Measurements from ENCODE around the gene VSTM2L. TPM values are rescaled to one million over a fixed set of nuclear protein-coding genes. Genes with fewer than 3 reads are reported as not detected.

The VSTM2L gene
- polyA plus RNA-seq, 2 of the 4 experiments (the other 2 are of a cell fraction), result 2.0 to 5.8 TPM

- no peak overlapping the region for H3K4me3 ChIP-seq
- peak overlapping the region; percentile 52 to 59; a peak in 4 of 6 replicates for H3K27ac ChIP-seq
- TF ChIP-seq GATA3 (IDR thresholded peaks at IDR 0.05; ENCODE audit: borderline replicate concordance) (no peak), ATOH8 (CRISPR knock-in tag; IDR thresholded peaks at IDR 0.05; ENCODE audit: low read depth) (no peak), HOXB13 (CRISPR knock-in tag; IDR thresholded peaks at IDR 0.05; ENCODE audit: low read depth) (no peak), RAD21 (conservative IDR thresholded peaks at IDR 0.05 in 1 of 2, IDR thresholded peaks at IDR 0.05 in 1 of 2) (no peak), JUNB (IDR thresholded peaks at IDR 0.05) (no peak), BCL3 (IDR thresholded peaks at IDR 0.05) (no peak), RFX5 (IDR thresholded peaks at IDR 0.05) (no peak), USF2 (IDR thresholded peaks at IDR 0.05) (no peak), ZFP36 (IDR thresholded peaks at IDR 0.05; ENCODE audit: borderline replicate concordance, partially characterized antibody) (no peak), POLR2A (IDR thresholded peaks at IDR 0.05; ENCODE audit: low read length) (no peak), TFCP2L1 (CRISPR knock-in tag; IDR thresholded peaks at IDR 0.05) (no peak)
- H3K9me3 ChIP-seq, result no peaks in the 10 kb centered on the region
- H3K4me2 ChIP-seq, result peak overlapping the region; percentile 29; the same call in 2 of the 3 replicates
- ATAC-seq, result no peak
- POLR2A ChIA-PET, result no interaction called here
- WGBS (ENCODE audit: missing lambda C conversion rate), result 70% methylated on average over 9 of the region's 9 CpGs
- CTCF ChIA-PET, result interaction anchor here (1.2 to 2.1 kb wide), 5 partner anchors 8 to 423 kb away, joined by 3 to 8 read pairs (median 4); partner anchors contain the start of gene VSTM2L
- peaks cover 44% of the 10 kb centered on the region for H3K4me1 ChIP-seq
- FAIRE-seq, result no peak
- peak in 1 of 2 experiments; percentile 18 for DNase-seq (ENCODE audit: low read depth in 1 of 2, low spot score in 1 of 2)
Observed at GRCh38 chr20:37986873-37987601, 84.1 kb downstream of the VSTM2L start.

DNA sequence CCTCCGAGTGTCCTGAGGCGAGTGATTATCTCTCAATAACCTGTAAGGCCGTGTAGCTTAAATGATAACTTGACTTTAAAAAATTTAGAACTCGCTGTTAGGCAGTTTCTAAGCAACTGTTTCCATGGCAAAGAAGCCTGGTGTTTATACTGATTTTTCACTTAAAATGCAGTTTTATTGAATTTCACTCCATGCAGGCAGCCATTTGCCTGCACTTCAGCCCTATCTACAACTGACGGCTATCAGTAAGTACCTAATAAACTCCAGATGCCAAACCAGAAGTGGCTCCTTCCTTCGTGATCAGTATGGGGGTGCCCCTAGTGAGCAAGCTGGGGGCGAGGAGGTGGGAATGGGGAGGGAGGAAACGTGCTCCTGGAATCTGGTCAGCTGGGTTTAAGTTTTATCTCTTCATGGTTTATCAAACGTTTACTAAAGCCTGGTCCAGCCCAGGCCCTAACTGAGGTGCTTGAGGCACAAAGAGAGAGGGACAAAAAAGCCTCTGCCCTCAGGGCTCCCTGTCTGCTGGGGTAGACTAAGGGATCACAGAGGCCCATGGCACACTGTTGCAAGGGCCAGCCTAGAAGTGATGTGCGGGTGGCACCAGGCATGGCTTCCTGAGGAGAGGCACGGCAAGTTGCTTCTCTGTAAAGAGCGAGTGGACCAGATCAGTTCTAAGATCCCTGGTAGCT lies 84.8 kb downstream of the VSTM2L start:
- TF ChIP-seq EP300 (IDR thresholded peaks at IDR 0.05), result no peak
- no peak for TF ChIP-seq ZNF302 (CRISPR knock-in tag; IDR thresholded peaks at IDR 0.05)
- no peak for TF ChIP-seq ESRRA (IDR thresholded peaks at IDR 0.05; ENCODE audit: borderline replicate concordance, low read length)
- TF ChIP-seq CHD4 (IDR thresholded peaks at IDR 0.05; ENCODE audit: borderline replicate concordance), result no peak
- TF ChIP-seq HOXA7 (CRISPR knock-in tag; IDR thresholded peaks at IDR 0.05), result no peak
- TF ChIP-seq, protein P1, sequence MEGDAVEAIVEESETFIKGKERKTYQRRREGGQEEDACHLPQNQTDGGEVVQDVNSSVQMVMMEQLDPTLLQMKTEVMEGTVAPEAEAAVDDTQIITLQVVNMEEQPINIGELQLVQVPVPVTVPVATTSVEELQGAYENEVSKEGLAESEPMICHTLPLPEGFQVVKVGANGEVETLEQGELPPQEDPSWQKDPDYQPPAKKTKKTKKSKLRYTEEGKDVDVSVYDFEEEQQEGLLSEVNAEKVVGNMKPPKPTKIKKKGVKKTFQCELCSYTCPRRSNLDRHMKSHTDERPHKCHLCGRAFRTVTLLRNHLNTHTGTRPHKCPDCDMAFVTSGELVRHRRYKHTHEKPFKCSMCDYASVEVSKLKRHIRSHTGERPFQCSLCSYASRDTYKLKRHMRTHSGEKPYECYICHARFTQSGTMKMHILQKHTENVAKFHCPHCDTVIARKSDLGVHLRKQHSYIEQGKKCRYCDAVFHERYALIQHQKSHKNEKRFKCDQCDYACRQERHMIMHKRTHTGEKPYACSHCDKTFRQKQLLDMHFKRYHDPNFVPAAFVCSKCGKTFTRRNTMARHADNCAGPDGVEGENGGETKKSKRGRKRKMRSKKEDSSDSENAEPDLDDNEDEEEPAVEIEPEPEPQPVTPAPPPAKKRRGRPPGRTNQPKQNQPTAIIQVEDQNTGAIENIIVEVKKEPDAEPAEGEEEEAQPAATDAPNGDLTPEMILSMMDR (IDR thresholded peaks at IDR 0.05), result no peak
- TF ChIP-seq BHLHE40 (IDR thresholded peaks at IDR 0.05; ENCODE audit: low read depth, low read length), result no peak
- no peak for TF ChIP-seq RCOR1 (IDR thresholded peaks at IDR 0.05; ENCODE audit: low read depth, low read length)
- no peak for TF ChIP-seq HEYL (CRISPR knock-in tag; IDR thresholded peaks at IDR 0.05)
- TF ChIP-seq GATA3 (IDR thresholded peaks at IDR 0.05; ENCODE audit: borderline replicate concordance), result no peak
- no peak for TF ChIP-seq SMC3 (IDR thresholded peaks at IDR 0.05)
- TF ChIP-seq, protein P2, sequence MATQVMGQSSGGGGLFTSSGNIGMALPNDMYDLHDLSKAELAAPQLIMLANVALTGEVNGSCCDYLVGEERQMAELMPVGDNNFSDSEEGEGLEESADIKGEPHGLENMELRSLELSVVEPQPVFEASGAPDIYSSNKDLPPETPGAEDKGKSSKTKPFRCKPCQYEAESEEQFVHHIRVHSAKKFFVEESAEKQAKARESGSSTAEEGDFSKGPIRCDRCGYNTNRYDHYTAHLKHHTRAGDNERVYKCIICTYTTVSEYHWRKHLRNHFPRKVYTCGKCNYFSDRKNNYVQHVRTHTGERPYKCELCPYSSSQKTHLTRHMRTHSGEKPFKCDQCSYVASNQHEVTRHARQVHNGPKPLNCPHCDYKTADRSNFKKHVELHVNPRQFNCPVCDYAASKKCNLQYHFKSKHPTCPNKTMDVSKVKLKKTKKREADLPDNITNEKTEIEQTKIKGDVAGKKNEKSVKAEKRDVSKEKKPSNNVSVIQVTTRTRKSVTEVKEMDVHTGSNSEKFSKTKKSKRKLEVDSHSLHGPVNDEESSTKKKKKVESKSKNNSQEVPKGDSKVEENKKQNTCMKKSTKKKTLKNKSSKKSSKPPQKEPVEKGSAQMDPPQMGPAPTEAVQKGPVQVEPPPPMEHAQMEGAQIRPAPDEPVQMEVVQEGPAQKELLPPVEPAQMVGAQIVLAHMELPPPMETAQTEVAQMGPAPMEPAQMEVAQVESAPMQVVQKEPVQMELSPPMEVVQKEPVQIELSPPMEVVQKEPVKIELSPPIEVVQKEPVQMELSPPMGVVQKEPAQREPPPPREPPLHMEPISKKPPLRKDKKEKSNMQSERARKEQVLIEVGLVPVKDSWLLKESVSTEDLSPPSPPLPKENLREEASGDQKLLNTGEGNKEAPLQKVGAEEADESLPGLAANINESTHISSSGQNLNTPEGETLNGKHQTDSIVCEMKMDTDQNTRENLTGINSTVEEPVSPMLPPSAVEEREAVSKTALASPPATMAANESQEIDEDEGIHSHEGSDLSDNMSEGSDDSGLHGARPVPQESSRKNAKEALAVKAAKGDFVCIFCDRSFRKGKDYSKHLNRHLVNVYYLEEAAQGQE (IDR thresholded peaks at IDR 0.05), result no peak
- TF ChIP-seq MYC (IDR thresholded peaks at IDR 0.05; ENCODE audit: borderline replicate concordance, low read length), result no peak
- no peak for TF ChIP-seq POLR2AphosphoS2 (conservative IDR thresholded peaks at IDR 0.05; ENCODE audit: low read length)
- ATAC-seq, result no peak
- WGBS (ENCODE audit: missing lambda C conversion rate), result 84% methylated on average over 11 of the region's 12 CpGs
- H3K4me3 ChIP-seq, result no peak overlapping the region
- no peaks in the 10 kb centered on the region for H3K9me3 ChIP-seq
- CTCF ChIA-PET, result interaction anchor here (1.2 to 2.1 kb wide), 6 partner anchors 9 to 423 kb away, joined by 3 to 8 read pairs (median 4); partner anchors contain the start of gene VSTM2L
- H3K4me2 ChIP-seq, result peak overlapping the region; percentile 29; the same call in 1 of the 3 replicates
- FAIRE-seq, result no peak
- H3K4me1 ChIP-seq, result peaks cover 49% of the 10 kb centered on the region
- H3K27ac ChIP-seq, result peak overlapping the region in 1 of 2 experiments; percentile 59; a peak in 2 of 6 replicates
- no peak for DNase-seq (ENCODE audit: low read depth in 1 of 2, low spot score in 1 of 2)
- POLR2A ChIA-PET, result no interaction called here
